ENCODE measurements around the gene USE1. TPM values are rescaled to one million over a fixed set of nuclear protein-coding genes. Genes with fewer than 3 reads are reported as not detected.
A peak's percentile ranks its signal among the peaks of the same experiment; 100 is the strongest.

Gene USE1
- total RNA-seq, 4 donors from 2014 or later = 17.3 to 25.2 (median 21.6) TPM

- 100% methylated on average over 1 of the region's 14 CpGs for WGBS
- no peak for DNase-seq (ENCODE audit: low spot score in 2 of 2)
- Histone ChIP-seq H3K27ac (no peak overlapping the region), H3K4me3 (no peak overlapping the region), H3K9me3 (no peaks in the 10 kb centered on the region), H3K27me3 (no peaks in the 10 kb centered on the region), H3K36me3 (peaks cover 64% of the 10 kb centered on the region), H3K4me1 (peaks cover 7% of the 10 kb centered on the region)
- TF ChIP-seq CTCF (IDR thresholded peaks at IDR 0.05) (no peak), EP300 (IDR thresholded peaks at IDR 0.05) (no peak), POLR2A (IDR thresholded peaks at IDR 0.05) (no peak), POLR2AphosphoS5 (IDR thresholded peaks at IDR 0.05) (no peak)
Observed at GRCh38 chr19:17210296-17210695, 4.9 kb upstream of the USE1 start.

- Histone ChIP-seq H3K36me3 (peaks cover 49% of the 10 kb centered on the region), H3K27me3 (no peaks in the 10 kb centered on the region), H3K4me1 (peaks cover 12% of the 10 kb centered on the region), H3K4me3 (no peak overlapping the region), H3K27ac (no peak overlapping the region), H3K9me3 (no peaks in the 10 kb centered on the region)
- no peak for DNase-seq (ENCODE audit: low spot score in 2 of 2)
- TF ChIP-seq EP300 (IDR thresholded peaks at IDR 0.05) = no peak
- TF ChIP-seq POLR2AphosphoS5 (IDR thresholded peaks at IDR 0.05) = no peak
- no peak for TF ChIP-seq POLR2A (IDR thresholded peaks at IDR 0.05)
- TF ChIP-seq CTCF (IDR thresholded peaks at IDR 0.05) = no peak
- WGBS = 92% methylated on average over 32 of the region's 58 CpGs
Observed at GRCh38 chr19:17211547-17212446, 3.4 kb upstream of the USE1 start.

DNA sequence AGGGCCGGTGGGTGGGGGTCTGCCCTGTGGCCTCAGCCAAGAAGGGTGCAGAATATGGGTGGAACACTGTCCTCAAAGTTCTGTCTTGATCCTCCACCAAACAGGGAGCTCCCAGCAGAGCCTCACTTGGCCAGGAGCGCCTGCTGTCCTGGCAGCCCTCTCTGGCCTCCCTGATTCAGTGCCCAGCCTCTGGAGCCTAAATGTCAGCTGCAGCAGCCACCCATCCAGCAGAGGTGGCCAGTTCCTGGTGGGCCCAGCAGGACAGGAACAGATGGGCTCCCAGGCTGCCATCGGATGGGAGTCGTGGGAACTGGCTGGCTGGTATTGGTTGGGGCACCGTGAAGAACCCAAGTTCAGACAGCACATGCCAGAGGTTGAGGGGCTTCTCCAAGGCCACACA is 1.8 kb upstream of the USE1 start:
- peaks cover 53% of the 10 kb centered on the region for H3K36me3 ChIP-seq
- no peaks in the 10 kb centered on the region for H3K27me3 ChIP-seq
- peaks cover 12% of the 10 kb centered on the region for H3K4me1 ChIP-seq
- no peaks in the 10 kb centered on the region for H3K9me3 ChIP-seq
- no peak overlapping the region for H3K27ac ChIP-seq
- no peak overlapping the region for H3K4me3 ChIP-seq
- no peak for DNase-seq (ENCODE audit: low spot score in 2 of 2)
- TF ChIP-seq POLR2AphosphoS5 (IDR thresholded peaks at IDR 0.05) (no peak), CTCF (IDR thresholded peaks at IDR 0.05) (no peak), EP300 (IDR thresholded peaks at IDR 0.05) (no peak), POLR2A (IDR thresholded peaks at IDR 0.05) (no peak)
- 75% methylated on average over 5 of the region's 5 CpGs for WGBS

DNA sequence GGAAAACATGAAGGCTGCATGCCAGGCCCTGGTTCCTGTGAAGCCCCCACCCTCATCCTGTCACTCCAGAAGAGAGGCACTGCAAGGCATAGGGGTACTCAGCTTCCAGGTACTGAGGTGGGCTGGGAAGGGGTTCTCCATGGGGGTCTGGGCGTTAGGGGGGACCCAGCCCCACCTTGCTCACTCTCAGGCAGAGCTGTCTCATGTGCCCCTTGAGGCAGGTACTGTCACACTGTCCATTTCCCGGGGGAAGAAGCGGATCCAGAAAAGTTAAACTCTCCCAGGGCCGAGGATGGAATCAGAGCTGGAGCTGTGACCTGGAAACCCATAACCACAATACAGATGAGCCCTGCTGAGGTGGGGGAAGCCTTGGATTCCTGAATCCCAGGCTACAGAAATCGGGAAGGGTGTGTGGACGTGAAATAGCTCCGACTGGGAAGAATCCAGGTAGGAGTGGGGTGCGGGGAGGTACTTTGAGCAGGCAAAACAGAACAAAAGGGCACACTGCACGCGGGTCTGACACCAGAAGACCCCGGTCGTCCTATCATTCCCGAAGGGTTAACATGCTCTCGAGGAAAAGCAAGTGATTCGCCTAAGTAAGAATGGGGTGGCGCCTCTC is 540 bp upstream of the USE1 start:
- TF ChIP-seq EP300 (IDR thresholded peaks at IDR 0.05) (no peak), POLR2AphosphoS5 (IDR thresholded peaks at IDR 0.05) (no peak), CTCF (IDR thresholded peaks at IDR 0.05) (no peak), POLR2A (IDR thresholded peaks at IDR 0.05) (no peak)
- Histone ChIP-seq H3K4me3 (peak overlapping the region; percentile 72), H3K4me1 (peaks cover 12% of the 10 kb centered on the region), H3K27ac (peak overlapping the region; percentile 92), H3K36me3 (peaks cover 44% of the 10 kb centered on the region), H3K27me3 (no peaks in the 10 kb centered on the region), H3K9me3 (no peaks in the 10 kb centered on the region)
- 26% methylated on average over 12 of the region's 16 CpGs for WGBS
- DNase-seq (ENCODE audit: low spot score in 2 of 2) = no peak

DNA sequence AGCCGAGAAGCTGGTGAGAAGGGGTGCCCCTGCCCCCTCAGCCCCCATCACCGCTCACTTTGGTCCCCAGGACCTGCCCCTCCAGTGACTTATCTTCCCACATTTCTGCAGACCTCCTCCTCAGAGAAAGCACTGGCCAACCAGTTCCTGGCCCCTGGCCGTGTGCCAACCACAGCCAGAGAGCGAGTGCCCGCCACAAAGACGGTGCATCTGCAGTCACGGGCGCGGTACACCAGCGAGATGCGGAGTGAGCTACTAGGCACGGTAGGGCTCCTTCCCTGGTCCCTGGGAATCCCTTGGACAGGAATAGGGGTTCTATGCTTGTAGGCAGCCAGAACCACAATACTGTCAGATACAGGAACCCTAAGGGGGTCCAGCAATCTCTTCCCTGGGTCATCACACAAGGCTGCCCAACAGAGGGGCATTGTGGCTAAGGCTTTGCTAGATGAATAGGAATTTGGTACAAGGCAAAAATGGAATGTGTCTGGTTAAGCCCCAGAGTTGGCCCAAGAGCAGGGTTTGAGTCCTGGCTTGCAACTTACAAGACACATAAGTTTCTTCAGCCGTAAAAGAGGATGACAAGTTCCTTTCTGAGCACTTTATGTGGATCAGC is 1.0 kb downstream of the USE1 start:
- H3K4me1 ChIP-seq = peaks cover 21% of the 10 kb centered on the region
- no peak overlapping the region for H3K27ac ChIP-seq
- no peaks in the 10 kb centered on the region for H3K27me3 ChIP-seq
- H3K9me3 ChIP-seq = no peaks in the 10 kb centered on the region
- TF ChIP-seq POLR2AphosphoS5 (IDR thresholded peaks at IDR 0.05) (no peak), CTCF (IDR thresholded peaks at IDR 0.05) (no peak), EP300 (IDR thresholded peaks at IDR 0.05) (no peak), POLR2A (IDR thresholded peaks at IDR 0.05) (no peak)
- DNase-seq (ENCODE audit: low spot score in 2 of 2) = no peak
- H3K4me3 ChIP-seq = peak overlapping the region; percentile 72
- 66% methylated on average over 13 of the region's 13 CpGs for WGBS
- H3K36me3 ChIP-seq = peaks cover 30% of the 10 kb centered on the region
